ENCODE data around the gene FAIM2.

The FAIM2 gene

GRCh38 chr12:49890096-49890461, 13.6 kb downstream of the FAIM2 start:
- H3K27ac ChIP-seq (ENCODE audit: low read depth, low read length), result no peak overlapping the region
- H3K9me3 ChIP-seq (ENCODE audit: control insufficient read depth in 5 of 5, low read length in 5 of 5), result no peaks in the 10 kb centered on the region
- H3K4me1 ChIP-seq (ENCODE audit: control insufficient read depth in 5 of 5, insufficient read depth in 5 of 5, low read length in 5 of 5), result no peaks in the 10 kb centered on the region
- H3K36me3 ChIP-seq (ENCODE audit: control insufficient read depth in 5 of 5, insufficient read depth in 5 of 5, low read length in 5 of 5), result no peaks in the 10 kb centered on the region
- H3K4me3 ChIP-seq (ENCODE audit: low read depth in 1 of 5, low read length in 5 of 5), result no peak overlapping the region
- no peak overlapping the region for H3K9ac ChIP-seq (ENCODE audit: low read length in 5 of 5)
- H3K27me3 ChIP-seq (ENCODE audit: control insufficient read depth in 5 of 5, insufficient read depth in 4 of 5, low read length in 5 of 5), result peaks cover 0 to 16% (median 10%) of the 10 kb centered on the region in 5 donors

- Histone ChIP-seq H3K36me3 (ENCODE audit: control insufficient read depth in 5 of 5, insufficient read depth in 5 of 5, low read length in 5 of 5) (no peaks in the 10 kb centered on the region), H3K9me3 (ENCODE audit: control insufficient read depth in 5 of 5, low read length in 5 of 5) (no peaks in the 10 kb centered on the region), H3K4me1 (ENCODE audit: control insufficient read depth in 5 of 5, insufficient read depth in 5 of 5, low read length in 5 of 5) (no peaks in the 10 kb centered on the region), H3K4me3 (ENCODE audit: low read depth in 1 of 5, low read length in 5 of 5) (no peak overlapping the region), H3K27me3 (ENCODE audit: control insufficient read depth in 5 of 5, insufficient read depth in 4 of 5, low read length in 5 of 5) (peaks cover 0 to 16% (median 10%) of the 10 kb centered on the region in 5 donors), H3K9ac (ENCODE audit: low read length in 5 of 5) (no peak overlapping the region), H3K27ac (ENCODE audit: low read depth, low read length) (no peak overlapping the region)
These were observed 14.2 kb downstream of the FAIM2 start for GRCh38 chr12:49889361-49890095.

DNA sequence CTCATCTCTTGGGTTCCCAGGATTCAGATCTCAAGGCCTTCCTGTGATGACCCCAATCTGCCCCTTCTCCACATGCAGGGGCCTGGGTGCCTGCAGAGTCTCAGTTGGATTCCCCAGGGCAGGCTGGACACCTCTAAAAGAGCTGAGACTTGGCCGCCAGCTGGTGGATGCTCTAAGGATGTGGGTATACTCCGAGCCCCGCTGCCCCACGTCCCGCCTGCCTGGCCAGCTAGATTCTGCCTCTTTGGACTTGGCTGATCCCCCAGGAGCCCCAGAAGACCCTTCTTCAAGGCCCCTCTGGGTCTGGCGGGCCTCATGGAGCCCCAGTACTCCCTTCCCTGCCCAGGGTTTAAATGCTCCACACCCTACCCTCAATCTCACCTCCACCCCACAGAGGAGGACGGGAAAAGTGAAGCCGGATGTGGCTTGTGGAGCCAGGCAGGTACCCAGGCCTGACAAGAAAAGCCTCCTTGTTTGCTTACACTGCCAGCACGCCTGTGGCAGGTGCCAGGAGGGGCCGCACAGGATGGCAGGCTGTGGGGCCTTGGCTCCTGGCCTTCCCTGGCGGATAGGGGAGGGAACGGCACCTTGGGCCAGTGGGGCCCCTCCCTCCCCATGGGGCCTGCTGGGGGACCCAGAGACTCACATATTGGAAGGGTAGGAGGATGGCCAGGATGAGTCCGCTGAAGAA, 15.1 kb downstream of the FAIM2 start:
- H3K4me3 ChIP-seq (ENCODE audit: low read depth in 1 of 5, low read length in 5 of 5), result no peak overlapping the region
- H3K9me3 ChIP-seq (ENCODE audit: control insufficient read depth in 5 of 5, low read length in 5 of 5), result no peaks in the 10 kb centered on the region
- no peaks in the 10 kb centered on the region for H3K4me1 ChIP-seq (ENCODE audit: control insufficient read depth in 5 of 5, insufficient read depth in 5 of 5, low read length in 5 of 5)
- H3K9ac ChIP-seq (ENCODE audit: low read length in 5 of 5), result no peak overlapping the region
- H3K36me3 ChIP-seq (ENCODE audit: control insufficient read depth in 5 of 5, insufficient read depth in 5 of 5, low read length in 5 of 5), result no peaks in the 10 kb centered on the region
- peaks cover 0 to 16% (median 10%) of the 10 kb centered on the region in 5 donors for H3K27me3 ChIP-seq (ENCODE audit: control insufficient read depth in 5 of 5, insufficient read depth in 4 of 5, low read length in 5 of 5)
- no peak overlapping the region for H3K27ac ChIP-seq (ENCODE audit: low read depth, low read length)

- Histone ChIP-seq H3K4me3 (ENCODE audit: low read depth in 1 of 5, low read length in 5 of 5) (no peak overlapping the region), H3K4me1 (ENCODE audit: control insufficient read depth in 5 of 5, insufficient read depth in 5 of 5, low read length in 5 of 5) (no peaks in the 10 kb centered on the region), H3K27me3 (ENCODE audit: control insufficient read depth in 5 of 5, insufficient read depth in 4 of 5, low read length in 5 of 5) (peaks cover 0 to 16% (median 10%) of the 10 kb centered on the region in 5 donors), H3K27ac (ENCODE audit: low read depth, low read length) (no peak overlapping the region), H3K9ac (ENCODE audit: low read length in 5 of 5) (no peak overlapping the region), H3K9me3 (ENCODE audit: control insufficient read depth in 5 of 5, low read length in 5 of 5) (no peaks in the 10 kb centered on the region), H3K36me3 (ENCODE audit: control insufficient read depth in 5 of 5, insufficient read depth in 5 of 5, low read length in 5 of 5) (no peaks in the 10 kb centered on the region)
These were observed 15.9 kb downstream of the FAIM2 start for GRCh38 chr12:49887536-49888401.

- H3K4me3 ChIP-seq (ENCODE audit: low read depth in 1 of 5, low read length in 5 of 5), result no peak overlapping the region
- H3K27ac ChIP-seq (ENCODE audit: low read depth, low read length), result no peak overlapping the region
- peaks cover 0 to 16% (median 7%) of the 10 kb centered on the region in 5 donors for H3K27me3 ChIP-seq (ENCODE audit: control insufficient read depth in 5 of 5, insufficient read depth in 4 of 5, low read length in 5 of 5)
- H3K9ac ChIP-seq (ENCODE audit: low read length in 5 of 5), result no peak overlapping the region
- H3K9me3 ChIP-seq (ENCODE audit: control insufficient read depth in 5 of 5, low read length in 5 of 5), result no peaks in the 10 kb centered on the region
- H3K4me1 ChIP-seq (ENCODE audit: control insufficient read depth in 5 of 5, insufficient read depth in 5 of 5, low read length in 5 of 5), result no peaks in the 10 kb centered on the region
- no peaks in the 10 kb centered on the region for H3K36me3 ChIP-seq (ENCODE audit: control insufficient read depth in 5 of 5, insufficient read depth in 5 of 5, low read length in 5 of 5)
These were observed 16.6 kb downstream of the FAIM2 start for GRCh38 chr12:49887091-49887490.

DNA sequence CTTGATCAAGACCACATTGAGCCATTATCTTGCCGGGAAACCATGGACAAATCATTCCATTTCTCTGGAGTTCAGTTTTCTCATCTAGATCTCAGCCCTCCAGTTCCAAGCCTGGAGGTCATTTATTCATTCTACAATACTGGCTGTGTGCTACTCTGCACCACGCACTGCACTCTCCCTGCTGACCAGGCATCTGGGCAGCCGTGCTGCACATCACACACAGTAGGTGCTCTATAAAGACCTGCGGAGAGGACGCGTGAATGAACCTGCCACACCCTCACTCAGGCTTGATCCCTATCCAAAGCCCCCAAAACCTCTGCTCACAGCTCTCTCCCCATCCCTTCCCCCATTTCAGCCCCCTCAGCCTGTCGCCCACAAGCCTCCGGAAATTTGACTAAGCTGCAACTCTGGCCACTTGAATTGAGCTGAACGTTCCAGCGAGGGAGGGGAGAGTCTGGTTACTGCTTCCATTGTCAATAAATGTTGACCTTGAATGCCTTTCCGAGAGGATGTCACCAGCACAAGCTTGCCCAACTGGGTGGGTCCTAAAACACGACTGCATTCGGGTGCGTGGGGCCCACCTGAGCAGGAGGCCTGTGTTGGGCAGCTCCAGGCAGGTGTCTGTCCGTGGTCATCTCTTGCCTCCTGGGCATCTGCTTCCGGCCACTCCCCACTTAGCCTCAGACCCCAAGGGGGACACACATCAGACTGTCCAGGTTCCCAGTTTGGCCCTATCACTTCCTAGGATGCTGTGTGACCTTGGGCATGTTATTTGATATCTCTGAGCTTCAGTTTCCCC, 17.8 kb downstream of the FAIM2 start:
- Histone ChIP-seq H3K9ac (ENCODE audit: low read length in 5 of 5) (no peak overlapping the region), H3K27ac (ENCODE audit: low read depth, low read length) (no peak overlapping the region), H3K36me3 (ENCODE audit: control insufficient read depth in 5 of 5, insufficient read depth in 5 of 5, low read length in 5 of 5) (no peaks in the 10 kb centered on the region), H3K4me3 (ENCODE audit: low read depth in 1 of 5, low read length in 5 of 5) (no peak overlapping the region), H3K27me3 (ENCODE audit: control insufficient read depth in 5 of 5, insufficient read depth in 4 of 5, low read length in 5 of 5) (peaks cover 0 to 16% (median 7%) of the 10 kb centered on the region in 5 donors), H3K9me3 (ENCODE audit: control insufficient read depth in 5 of 5, low read length in 5 of 5) (no peaks in the 10 kb centered on the region), H3K4me1 (ENCODE audit: control insufficient read depth in 5 of 5, insufficient read depth in 5 of 5, low read length in 5 of 5) (peaks cover 0 to 2% (median 0%) of the 10 kb centered on the region in 5 donors)

- Histone ChIP-seq H3K27ac (ENCODE audit: low read depth, low read length) (no peak overlapping the region), H3K9ac (ENCODE audit: low read length in 5 of 5) (no peak overlapping the region), H3K27me3 (ENCODE audit: control insufficient read depth in 5 of 5, insufficient read depth in 4 of 5, low read length in 5 of 5) (peaks cover 0 to 11% (median 7%) of the 10 kb centered on the region in 5 donors), H3K4me3 (ENCODE audit: low read depth in 1 of 5, low read length in 5 of 5) (no peak overlapping the region), H3K36me3 (ENCODE audit: control insufficient read depth in 5 of 5, insufficient read depth in 5 of 5, low read length in 5 of 5) (no peaks in the 10 kb centered on the region), H3K9me3 (ENCODE audit: control insufficient read depth in 5 of 5, low read length in 5 of 5) (no peaks in the 10 kb centered on the region), H3K4me1 (ENCODE audit: control insufficient read depth in 5 of 5, insufficient read depth in 5 of 5, low read length in 5 of 5) (peaks cover 0 to 6% (median 0%) of the 10 kb centered on the region in 5 donors)
These were observed 18.6 kb downstream of the FAIM2 start for GRCh38 chr12:49885118-49885517.

DNA sequence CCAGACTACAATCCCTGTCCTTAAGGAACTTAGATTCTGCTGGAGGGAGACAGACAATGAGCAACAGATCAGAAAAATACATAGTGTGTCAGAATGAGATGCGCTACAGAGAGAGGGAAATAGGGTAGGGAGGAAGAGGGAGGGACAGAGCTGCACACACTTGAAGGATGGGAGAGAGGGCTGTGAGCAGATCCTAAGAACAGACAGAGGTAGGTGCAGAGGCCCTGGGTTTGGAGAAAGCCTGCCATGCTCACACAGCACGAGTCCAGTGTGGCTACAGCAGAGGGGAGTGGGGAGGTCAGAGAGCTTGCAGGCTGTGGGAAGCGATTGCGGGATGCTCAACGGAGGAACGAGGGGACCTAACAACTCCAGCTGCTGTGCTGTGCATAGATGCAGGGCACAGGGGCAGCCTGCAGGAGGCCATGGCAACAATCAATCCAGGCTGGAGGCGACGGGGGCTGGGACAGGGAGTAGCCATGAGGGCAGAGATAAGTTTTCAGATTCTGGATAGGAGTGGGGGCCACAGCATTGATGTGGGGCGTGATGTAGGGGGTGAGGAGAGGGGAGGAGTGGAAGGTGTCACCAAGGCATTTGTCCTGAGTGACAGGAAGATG, 20.7 kb downstream of the FAIM2 start:
- Histone ChIP-seq H3K27me3 (ENCODE audit: control insufficient read depth in 5 of 5, insufficient read depth in 4 of 5, low read length in 5 of 5) (peaks cover 0 to 10% (median 7%) of the 10 kb centered on the region in 5 donors), H3K36me3 (ENCODE audit: control insufficient read depth in 5 of 5, insufficient read depth in 5 of 5, low read length in 5 of 5) (no peaks in the 10 kb centered on the region), H3K4me1 (ENCODE audit: control insufficient read depth in 5 of 5, insufficient read depth in 5 of 5, low read length in 5 of 5) (peaks cover 0 to 6% (median 0%) of the 10 kb centered on the region in 5 donors), H3K9me3 (ENCODE audit: control insufficient read depth in 5 of 5, low read length in 5 of 5) (no peaks in the 10 kb centered on the region), H3K27ac (ENCODE audit: low read depth, low read length) (no peak overlapping the region), H3K9ac (ENCODE audit: low read length in 5 of 5) (no peak overlapping the region), H3K4me3 (ENCODE audit: low read depth in 1 of 5, low read length in 5 of 5) (no peak overlapping the region)

- Histone ChIP-seq H3K9me3 (ENCODE audit: control insufficient read depth in 5 of 5, low read length in 5 of 5) (no peaks in the 10 kb centered on the region), H3K27me3 (ENCODE audit: control insufficient read depth in 5 of 5, insufficient read depth in 4 of 5, low read length in 5 of 5) (peaks cover 0 to 10% (median 4%) of the 10 kb centered on the region in 5 donors), H3K36me3 (ENCODE audit: control insufficient read depth in 5 of 5, insufficient read depth in 5 of 5, low read length in 5 of 5) (no peaks in the 10 kb centered on the region), H3K9ac (ENCODE audit: low read length in 5 of 5) (no peak overlapping the region), H3K4me1 (ENCODE audit: control insufficient read depth in 5 of 5, insufficient read depth in 5 of 5, low read length in 5 of 5) (peaks cover 0 to 6% (median 0%) of the 10 kb centered on the region in 5 donors), H3K27ac (ENCODE audit: low read depth, low read length) (no peak overlapping the region), H3K4me3 (ENCODE audit: low read depth in 1 of 5, low read length in 5 of 5) (no peak overlapping the region)
These were observed 21.4 kb downstream of the FAIM2 start for GRCh38 chr12:49882248-49882850.
